GM15510 (cell line): ENCODE measurements around the gene CSNK1D.

Source experiments
- POLR2A ChIP-seq: IDR thresholded peaks from 3 replicates; pipeline ENCODE4 v1.6.1; 2011; ENCODE audit warnings: borderline replicate concordance; ENCODE audit not compliant: insufficient read length; ENCODE audit errors: extremely low read depth

CSNK1D gene

GRCh38 chr17:82216301-82217119 lies 57.0 kb downstream of the CSNK1D start:
- TF ChIP-seq POLR2A, result no peak

- no peak for TF ChIP-seq POLR2A
Observed at GRCh38 chr17:82215972-82216300, 57.6 kb downstream of the CSNK1D start.

- TF ChIP-seq POLR2A, result no peak
Observed at GRCh38 chr17:82215095-82215971, 58.2 kb downstream of the CSNK1D start.

- no peak for TF ChIP-seq POLR2A
Observed at GRCh38 chr17:82214012-82214628, 59.4 kb downstream of the CSNK1D start.

- TF ChIP-seq POLR2A, result no peak
Observed at GRCh38 chr17:82213251-82214011, 60.1 kb downstream of the CSNK1D start.

- peak; percentile 47 for TF ChIP-seq POLR2A
Observed at GRCh38 chr17:82212331-82213250, 60.9 kb downstream of the CSNK1D start, which contains the start of gene CCDC57. Gene CCDC57, minus strand, starts transcription at chr17:82212842. Its CDS starts 10,898 bp downstream, at chr17:82201944.

GRCh38 chr17:82205720-82206508 lies 67.6 kb downstream of the CSNK1D start:
- peak; percentile 88 for TF ChIP-seq POLR2A

GRCh38 chr17:82204831-82205719 lies 68.4 kb downstream of the CSNK1D start:
- no peak for TF ChIP-seq POLR2A

GRCh38 chr17:82203920-82204319 lies 69.6 kb downstream of the CSNK1D start:
- TF ChIP-seq POLR2A, result no peak

GRCh38 chr17:82202981-82203380 lies 70.5 kb downstream of the CSNK1D start:
- no peak for TF ChIP-seq POLR2A

- no peak for TF ChIP-seq POLR2A
Observed at GRCh38 chr17:82201498-82201910, 72.0 kb downstream of the CSNK1D start.
